Panc1 (cell line): ENCODE results near the gene TMCC1. TPM values are rescaled to one million over a fixed set of nuclear protein-coding genes. Genes with fewer than 3 reads are reported as not detected.

ENCODE experiments used
- ATAC-seq: fragments of 200-7000 bp; cut with Tn5 transposase; 2 replicates; pipeline ENCODE4 v1.9.1; 2020; ENCODE audit warnings: mild to moderate bottlenecking, moderate library complexity
- BruUV-seq: library from RNA; stranded (reverse); fragments of 400-500 nt; replicated peaks from 2 replicates; lab custom pipeline; 2021; lab: Mats Ljungman, UMichigan
- CTCF ChIA-PET: fragments of 300-600 bp; sonication (Branson Sonifier 250); formaldehyde crosslinking; loops from one replicate; lab custom pipeline; 2022; ENCODE audit warnings: antibody characterized with exemption; lab: Charles Lee
- POLR2A ChIA-PET: fragments of 300-600 bp; sonication (Branson Sonifier 250); formaldehyde crosslinking; loops from one replicate; lab custom pipeline; 2022; ENCODE audit warnings: antibody characterized with exemption; lab: Charles Lee
- DNase-seq: peaks from one replicate; pipeline ENCODE4 v3.0.0-alpha.2; 2010; ENCODE audit warnings: low read depth, low spot score
- H3K27ac ChIP-seq: 2 replicates; pipeline ENCODE4 v1.5.1; 2011; ENCODE audit warnings: mild to moderate bottlenecking, low read length, inconsistent platforms
- H3K27me3 ChIP-seq: fragments of 200-500 bp; sonication (Bioruptor generic); 2 replicates; pipeline ENCODE4 v1.6.0; 2014; ENCODE audit warnings: low read length, inconsistent platforms; ENCODE audit not compliant: control insufficient read depth, insufficient read depth
- H3K36me3 ChIP-seq: fragments of 200-500 bp; sonication (Bioruptor generic); 2 replicates; pipeline ENCODE4 v1.5.1; 2014; ENCODE audit warnings: inconsistent platforms, mild to moderate bottlenecking, low read length, moderate library complexity; ENCODE audit not compliant: control insufficient read depth, insufficient read depth
- H3K4me1 ChIP-seq: 2 replicates; pipeline ENCODE4 v1.5.1; 2011; ENCODE audit warnings: inconsistent platforms, mild to moderate bottlenecking, low read length, moderate library complexity; ENCODE audit not compliant: control insufficient read depth, insufficient read depth
- H3K4me3 ChIP-seq, 2 experiments: 2 replicates each; pipeline ENCODE4 v1.5.1; 2011 to 2012; ENCODE audit warnings: low read depth in 2 of 2, low read length in 2 of 2, mild to moderate bottlenecking in 2 of 2, inconsistent platforms in 1 of 2, moderate library complexity in 1 of 2
- H3K9me3 ChIP-seq: fragments of 200-500 bp; sonication (Bioruptor generic); 2 replicates; pipeline ENCODE4 v1.5.1; 2014; ENCODE audit warnings: low read depth, mild to moderate bottlenecking, inconsistent platforms, low read length, moderate library complexity; ENCODE audit not compliant: control insufficient read depth, insufficient read depth
- CTCF ChIP-seq: fragments of 450-650 bp; IDR thresholded peaks from 2 replicates; pipeline ENCODE4 v1.5.1; 2017; ENCODE audit warnings: mild to moderate bottlenecking
- POLR2AphosphoS5 ChIP-seq: IDR thresholded peaks from 2 replicates; pipeline ENCODE4 v1.6.1; 2012; ENCODE audit warnings: mild to moderate bottlenecking, low read depth, low read length, moderate library complexity
- REST ChIP-seq, 2 experiments: IDR thresholded peaks; 2 replicates each; pipeline ENCODE4 v1.6.1; 2011 to 2012; ENCODE audit warnings: low read depth in 2 of 2, control low read depth in 1 of 2, low read length in 1 of 2, mild to moderate bottlenecking in 1 of 2, moderate library complexity in 1 of 2; ENCODE audit not compliant: insufficient read depth in 1 of 2
- SIN3A ChIP-seq: IDR thresholded peaks from 2 replicates; pipeline ENCODE4 v1.6.1; 2012; ENCODE audit warnings: low read depth, mild to moderate bottlenecking, low read length, moderate library complexity, borderline replicate concordance; ENCODE audit not compliant: insufficient read depth
- TCF7L2 ChIP-seq: IDR thresholded peaks from 2 replicates; pipeline ENCODE4 v1.6.1; 2011; ENCODE audit warnings: mild to moderate bottlenecking, low read depth, low read length, inconsistent platforms
- in situ Hi-C: cut with HindIII; loops from 2 replicates; pipeline ENCODE4 v1.10.0; 2016; ENCODE audit warnings: low sequenced_read_pairs, low pct_unique_long_range_greater_than_20kb
- intact Hi-C: fragments of 100-400 bp; cut with micrococcal nuclease; formaldehyde crosslinking; loops from one replicate; pipeline ENCODE4 v1.10.0; 2022; ENCODE audit not compliant: unreplicated experiment
- total RNA-seq: library from RNA; stranded (reverse); gene quantifications from one replicate; pipeline ENCODE4 v1.2.1, GENCODE V29; 2021; ENCODE audit not compliant: unreplicated experiment

Gene TMCC1
- total RNA-seq, 1 experiment from 2014 or later: 33.2 TPM

- no peak overlapping the region for H3K4me3 ChIP-seq
- ChIA-PET CTCF (no interaction called here), POLR2A (no interaction called here)
- DNase-seq (no peak), ATAC-seq (no peak; the same call in 1 of the 2 replicates)
- in situ Hi-C loops: no loop called here
- H3K4me1 ChIP-seq: peaks cover 4% of the 10 kb centered on the region; the same call in 1 of the 2 replicates
- BruUV-seq: no TSS peak
- H3K9me3 ChIP-seq: no peaks in the 10 kb centered on the region; the same call in 1 of the 2 replicates
- no peaks in the 10 kb centered on the region for H3K36me3 ChIP-seq
- TF ChIP-seq REST (IDR thresholded peaks at IDR 0.05; ENCODE audit: insufficient read depth in 1 of 2, low read depth in 2 of 2, low read length in 1 of 2): no peak
- no peak for TF ChIP-seq CTCF
- TF ChIP-seq TCF7L2: no peak
- TF ChIP-seq POLR2AphosphoS5: no peak
- TF ChIP-seq SIN3A: no peak
- intact Hi-C loops: no loop called here
- no peak overlapping the region for H3K27ac ChIP-seq
- no peaks in the 10 kb centered on the region for H3K27me3 ChIP-seq
Observed at GRCh38 chr3:129632977-129633376, 260.5 kb downstream of the TMCC1 start.

- ATAC-seq: no peak
- Histone ChIP-seq H3K4me3 (no peak overlapping the region), H3K9me3 (no peaks in the 10 kb centered on the region; the same call in 1 of the 2 replicates), H3K27ac (no peak overlapping the region), H3K27me3 (no peaks in the 10 kb centered on the region), H3K4me1 (peaks cover 7% of the 10 kb centered on the region; the same call in 1 of the 2 replicates), H3K36me3 (no peaks in the 10 kb centered on the region)
- CTCF ChIA-PET: no interaction called here
- intact Hi-C loops: no loop called here
- TF ChIP-seq TCF7L2: no peak
- TF ChIP-seq CTCF: no peak
- TF ChIP-seq REST (IDR thresholded peaks at IDR 0.05; ENCODE audit: insufficient read depth in 1 of 2, low read depth in 2 of 2, low read length in 1 of 2): no peak
- TF ChIP-seq SIN3A: no peak
- no peak for TF ChIP-seq POLR2AphosphoS5
- in situ Hi-C loops: no loop called here
- BruUV-seq: no TSS peak
- DNase-seq: no peak
- POLR2A ChIA-PET: interaction anchor here (0.6 kb wide), 1 partner anchor 260 kb away, joined by 3 read pairs; no protein-coding TSS in a partner anchor
Observed at GRCh38 chr3:129632556-129632955, 261.0 kb downstream of the TMCC1 start.
